Astrocyte (in vitro differentiated cells and primary cell): Measurements from ENCODE around the gene EP300. TPM values are rescaled to one million over a fixed set of nuclear protein-coding genes. Genes with fewer than 3 reads are reported as not detected.

Experiments used
- DNase-seq: peaks from one replicate; pipeline ENCODE4 v3.0.0-alpha.2; 2010; ENCODE audit warnings: low read depth
- FAIRE-seq: peaks from 2 replicates; lab custom pipeline; 2011; peaks lifted over from hg19 to GRCh38; lab: Jason Lieb, UNC
- H2AFZ ChIP-seq: 2 replicates; pipeline ENCODE4 v1.6.0; 2012; ENCODE audit warnings: low read depth, low read length, inconsistent platforms
- H3K27ac ChIP-seq: 2 replicates; pipeline ENCODE4 v1.5.1; 2011; ENCODE audit warnings: low read depth, low read length, inconsistent platforms
- H3K27me3 ChIP-seq: 2 replicates; pipeline ENCODE4 v1.6.0; 2011; ENCODE audit warnings: low read length, inconsistent platforms; ENCODE audit not compliant: insufficient read depth
- H3K36me3 ChIP-seq: 2 replicates; pipeline ENCODE4 v1.5.1; 2011; ENCODE audit warnings: low read length, inconsistent platforms; ENCODE audit not compliant: insufficient read depth
- H3K4me1 ChIP-seq: 2 replicates; pipeline ENCODE4 v1.5.1; 2011; ENCODE audit warnings: low read length, inconsistent platforms; ENCODE audit not compliant: insufficient read depth
- H3K4me2 ChIP-seq: 2 replicates; pipeline ENCODE4 v1.6.0; 2012; ENCODE audit warnings: low read length, inconsistent platforms
- H3K4me3 ChIP-seq: 2 replicates; pipeline ENCODE4 v1.5.1; 2011; ENCODE audit warnings: low read depth, mild to moderate bottlenecking, low read length, inconsistent platforms; ENCODE audit not compliant: insufficient read depth
- H3K79me2 ChIP-seq: 2 replicates; pipeline ENCODE4 v1.6.0; 2012; ENCODE audit warnings: mild to moderate bottlenecking, low read length, inconsistent platforms; ENCODE audit not compliant: insufficient read depth
- H3K9ac ChIP-seq: 2 replicates; pipeline ENCODE4 v1.6.0; 2012; ENCODE audit warnings: mild to moderate bottlenecking, low read length, inconsistent platforms
- H3K9me3 ChIP-seq: 2 replicates; pipeline ENCODE4 v1.5.1; 2012; ENCODE audit warnings: low read depth, mild to moderate bottlenecking, low read length, inconsistent platforms; ENCODE audit not compliant: insufficient read depth
- H4K20me1 ChIP-seq: 2 replicates; pipeline ENCODE4 v1.6.0; 2012; ENCODE audit warnings: low read length, inconsistent platforms; ENCODE audit not compliant: insufficient read depth
- H3K27ac Mint-ChIP-seq: one replicate; pipeline ENCODE4 v1.8.0; 2021; ENCODE audit warnings: mild to moderate bottlenecking, mixed read lengths; ENCODE audit not compliant: unreplicated experiment
- H3K27me3 Mint-ChIP-seq: one replicate; pipeline ENCODE4 v1.8.0; 2021; ENCODE audit warnings: low read depth, mixed read lengths; ENCODE audit not compliant: unreplicated experiment
- H3K36me3 Mint-ChIP-seq: one replicate; pipeline ENCODE4 v1.8.0; 2021; ENCODE audit warnings: low read depth, mixed read lengths; ENCODE audit not compliant: unreplicated experiment
- H3K4me1 Mint-ChIP-seq: one replicate; pipeline ENCODE4 v1.8.0; 2021; ENCODE audit warnings: low read depth, mixed read lengths; ENCODE audit not compliant: unreplicated experiment
- H3K4me3 Mint-ChIP-seq: one replicate; pipeline ENCODE4 v1.8.0; 2021; ENCODE audit warnings: mild to moderate bottlenecking, moderate library complexity, mixed read lengths; ENCODE audit not compliant: unreplicated experiment
- H3K9me3 Mint-ChIP-seq: one replicate; pipeline ENCODE4 v1.8.0; 2021; ENCODE audit warnings: mild to moderate bottlenecking, mixed read lengths; ENCODE audit not compliant: unreplicated experiment
- EZH2 ChIP-seq: IDR thresholded peaks from 2 replicates; pipeline ENCODE4 v1.6.1; 2012; ENCODE audit warnings: mild to moderate bottlenecking, low read length, inconsistent platforms; ENCODE audit not compliant: insufficient read depth
- total RNA-seq: library from RNA; stranded (reverse); gene quantifications from 2 replicates; pipeline ENCODE4 v1.2.1, GENCODE V29; 2021
- TF ChIP-seq, protein P1 (sequence below): IDR thresholded peaks from 2 replicates; pipeline ENCODE4 v1.5.1; 2011; ENCODE audit warnings: low read depth, mild to moderate bottlenecking, inconsistent platforms, low read length, moderate library complexity; ENCODE audit not compliant: insufficient read depth

The EP300 gene
- total RNA-seq, 1 donor from 2014 or later = 64.7 TPM

GRCh38 chr22:41123151-41123550 is 30.8 kb downstream of the EP300 start:
- FAIRE-seq (no peak), DNase-seq (peak; percentile 32)
- H3K27me3 Mint-ChIP-seq = no peaks in the 10 kb centered on the region
- Histone ChIP-seq H3K9me3 (no peaks in the 10 kb centered on the region), H3K4me2 (no peak overlapping the region), H3K36me3 (peaks cover 27% of the 10 kb centered on the region), H2AFZ (no peak overlapping the region), H3K27me3 (no peaks in the 10 kb centered on the region), H3K9ac (no peak overlapping the region), H3K79me2 (peaks cover 86% of the 10 kb centered on the region), H3K27ac (no peak overlapping the region), H3K4me1 (no peaks in the 10 kb centered on the region), H4K20me1 (peaks cover 81% of the 10 kb centered on the region), H3K4me3 (no peak overlapping the region)
- H3K4me1 Mint-ChIP-seq = peaks cover 13% of the 10 kb centered on the region
- H3K27ac Mint-ChIP-seq = peak overlapping the region; percentile 8
- no peak overlapping the region for H3K4me3 Mint-ChIP-seq
- no peaks in the 10 kb centered on the region for H3K9me3 Mint-ChIP-seq
- H3K36me3 Mint-ChIP-seq = peaks cover 22% of the 10 kb centered on the region
- TF ChIP-seq, protein P1, sequence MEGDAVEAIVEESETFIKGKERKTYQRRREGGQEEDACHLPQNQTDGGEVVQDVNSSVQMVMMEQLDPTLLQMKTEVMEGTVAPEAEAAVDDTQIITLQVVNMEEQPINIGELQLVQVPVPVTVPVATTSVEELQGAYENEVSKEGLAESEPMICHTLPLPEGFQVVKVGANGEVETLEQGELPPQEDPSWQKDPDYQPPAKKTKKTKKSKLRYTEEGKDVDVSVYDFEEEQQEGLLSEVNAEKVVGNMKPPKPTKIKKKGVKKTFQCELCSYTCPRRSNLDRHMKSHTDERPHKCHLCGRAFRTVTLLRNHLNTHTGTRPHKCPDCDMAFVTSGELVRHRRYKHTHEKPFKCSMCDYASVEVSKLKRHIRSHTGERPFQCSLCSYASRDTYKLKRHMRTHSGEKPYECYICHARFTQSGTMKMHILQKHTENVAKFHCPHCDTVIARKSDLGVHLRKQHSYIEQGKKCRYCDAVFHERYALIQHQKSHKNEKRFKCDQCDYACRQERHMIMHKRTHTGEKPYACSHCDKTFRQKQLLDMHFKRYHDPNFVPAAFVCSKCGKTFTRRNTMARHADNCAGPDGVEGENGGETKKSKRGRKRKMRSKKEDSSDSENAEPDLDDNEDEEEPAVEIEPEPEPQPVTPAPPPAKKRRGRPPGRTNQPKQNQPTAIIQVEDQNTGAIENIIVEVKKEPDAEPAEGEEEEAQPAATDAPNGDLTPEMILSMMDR = no peak

GRCh38 chr22:41124086-41124485 is 31.7 kb downstream of the EP300 start:
- no peaks in the 10 kb centered on the region for H3K9me3 Mint-ChIP-seq
- H3K4me1 ChIP-seq = no peaks in the 10 kb centered on the region
- H3K27me3 Mint-ChIP-seq = no peaks in the 10 kb centered on the region
- no peak overlapping the region for H3K27ac Mint-ChIP-seq
- H3K27me3 ChIP-seq = no peaks in the 10 kb centered on the region
- H3K4me1 Mint-ChIP-seq = peaks cover 13% of the 10 kb centered on the region
- H3K9ac ChIP-seq = no peak overlapping the region
- H3K4me2 ChIP-seq = no peak overlapping the region
- H4K20me1 ChIP-seq = peaks cover 73% of the 10 kb centered on the region
- FAIRE-seq (no peak), DNase-seq (no peak)
- TF ChIP-seq, protein P1 = no peak
- TF ChIP-seq EZH2 = no peak
- no peaks in the 10 kb centered on the region for H3K9me3 ChIP-seq
- H3K36me3 ChIP-seq = peaks cover 22% of the 10 kb centered on the region
- H3K79me2 ChIP-seq = peaks cover 77% of the 10 kb centered on the region
- H3K4me3 ChIP-seq = no peak overlapping the region
- peaks cover 22% of the 10 kb centered on the region for H3K36me3 Mint-ChIP-seq
- no peak overlapping the region for H3K27ac ChIP-seq
- H2AFZ ChIP-seq = no peak overlapping the region
- no peak overlapping the region for H3K4me3 Mint-ChIP-seq

DNA sequence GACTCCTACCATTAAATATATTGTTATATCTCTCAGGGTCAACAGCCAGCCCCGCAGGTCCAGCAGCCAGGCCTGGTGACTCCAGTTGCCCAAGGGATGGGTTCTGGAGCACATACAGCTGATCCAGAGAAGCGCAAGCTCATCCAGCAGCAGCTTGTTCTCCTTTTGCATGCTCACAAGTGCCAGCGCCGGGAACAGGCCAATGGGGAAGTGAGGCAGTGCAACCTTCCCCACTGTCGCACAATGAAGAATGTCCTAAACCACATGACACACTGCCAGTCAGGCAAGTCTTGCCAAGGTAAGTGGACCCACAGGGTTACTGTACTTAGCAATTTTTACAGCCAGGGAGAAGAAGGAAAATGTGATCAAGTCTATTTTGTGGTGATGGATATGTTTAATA is 35.1 kb downstream of the EP300 start:
- no peak overlapping the region for H3K27ac ChIP-seq
- H3K4me1 ChIP-seq = no peaks in the 10 kb centered on the region
- H3K27me3 ChIP-seq = no peaks in the 10 kb centered on the region
- no peak overlapping the region for H3K9ac ChIP-seq
- H3K27me3 Mint-ChIP-seq = no peaks in the 10 kb centered on the region
- no peaks in the 10 kb centered on the region for H3K9me3 ChIP-seq
- FAIRE-seq = no peak
- H4K20me1 ChIP-seq = peaks cover 52% of the 10 kb centered on the region
- peaks cover 47% of the 10 kb centered on the region for H3K36me3 ChIP-seq
- H3K36me3 Mint-ChIP-seq = peaks cover 20% of the 10 kb centered on the region
- no peak overlapping the region for H2AFZ ChIP-seq
- TF ChIP-seq, protein P1 = no peak
- no peak for TF ChIP-seq EZH2
- H3K9me3 Mint-ChIP-seq = no peaks in the 10 kb centered on the region
- peaks cover 6% of the 10 kb centered on the region for H3K4me1 Mint-ChIP-seq
- H3K4me2 ChIP-seq = no peak overlapping the region
- no peak overlapping the region for H3K4me3 ChIP-seq
- peaks cover 54% of the 10 kb centered on the region for H3K79me2 ChIP-seq
- DNase-seq = no peak
- H3K4me3 Mint-ChIP-seq = no peak overlapping the region
- no peak overlapping the region for H3K27ac Mint-ChIP-seq
